ENCODE measurements around the gene COX19.

The COX19 gene

GRCh38 chr7:990933-991728 lies 15.8 kb upstream of the COX19 start:
- no peak for DNase-seq

- no peak for DNase-seq
Observed at GRCh38 chr7:990352-990932, 15.1 kb upstream of the COX19 start.

DNA sequence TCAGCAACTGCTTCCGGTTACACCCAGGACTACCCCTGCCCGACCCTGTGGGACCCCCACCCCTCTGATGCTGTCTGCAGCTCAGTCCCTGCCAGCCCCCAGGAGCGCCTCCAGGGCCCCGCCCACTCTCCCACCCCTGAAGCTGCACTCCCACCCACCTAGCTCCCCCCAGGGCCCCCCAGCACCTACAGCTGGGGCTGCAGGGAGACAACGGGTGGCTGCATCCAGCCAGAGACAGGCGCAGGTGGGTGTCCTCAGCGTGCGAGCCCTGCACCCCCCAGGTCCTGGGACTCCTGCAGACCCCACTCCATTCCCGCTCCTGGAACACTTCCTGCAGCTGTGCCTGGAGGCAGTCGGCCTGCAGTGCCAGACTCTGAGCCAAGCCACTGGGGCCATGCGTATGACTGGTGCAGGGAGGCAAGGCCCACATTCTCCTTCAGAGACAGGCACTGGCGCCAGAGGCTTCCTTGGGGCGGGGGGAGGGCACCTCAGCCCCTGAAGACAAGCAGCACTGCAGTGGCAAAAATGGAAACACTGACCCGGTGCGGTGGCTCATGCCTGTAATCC lies 13.7 kb upstream of the COX19 start:
- DNase-seq: no peak

- no peak for DNase-seq
Observed at GRCh38 chr7:988426-988911, 13.1 kb upstream of the COX19 start.

- no peak for DNase-seq
Observed at GRCh38 chr7:987909-988308, 12.6 kb upstream of the COX19 start.

DNA sequence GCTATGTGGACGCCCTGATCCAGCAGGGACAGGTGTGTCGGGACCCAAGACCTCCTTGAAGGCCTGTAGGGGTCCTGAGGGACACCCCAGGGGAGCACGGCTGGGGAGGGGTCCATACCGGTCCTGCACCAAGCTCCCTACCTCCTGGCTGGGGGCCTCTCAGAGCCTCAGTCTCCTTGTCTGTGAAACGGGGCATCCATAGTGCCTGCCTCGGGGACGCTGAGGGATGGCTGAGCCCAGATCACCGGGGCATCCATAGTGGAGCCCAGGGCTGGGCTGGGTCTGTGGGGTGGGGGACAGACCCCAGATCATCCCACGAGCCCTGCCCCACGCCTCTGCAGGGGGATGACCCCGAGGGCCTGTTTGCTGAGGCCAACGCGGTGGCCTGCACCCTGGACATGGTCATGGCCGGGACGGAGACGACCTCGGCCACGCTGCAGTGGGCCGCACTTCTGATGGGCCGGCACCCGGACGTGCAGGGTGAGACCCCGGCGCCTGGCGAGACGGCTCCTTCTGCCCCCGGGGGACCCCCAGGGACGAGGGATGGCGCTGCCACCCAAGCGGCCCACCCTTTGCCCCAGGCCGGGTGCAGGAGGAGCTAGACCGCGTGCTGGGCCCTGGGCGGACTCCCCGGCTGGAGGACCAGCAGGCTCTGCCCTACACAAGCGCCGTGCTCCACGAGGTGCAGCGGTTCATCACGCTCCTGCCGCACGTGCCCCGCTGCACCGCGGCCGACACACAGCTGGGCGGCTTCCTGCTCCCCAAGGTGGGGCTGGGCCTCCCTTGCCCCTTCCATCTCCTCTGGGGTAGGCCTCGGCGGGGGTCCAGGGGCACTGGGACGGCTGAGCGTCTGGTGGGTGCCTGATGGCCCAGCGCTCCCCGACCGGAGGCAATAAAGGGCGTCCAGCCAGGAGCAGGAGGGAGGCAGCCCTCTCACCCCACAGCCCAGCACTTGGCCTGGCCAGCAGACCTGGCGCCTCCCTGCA lies 11.7 kb upstream of the COX19 start:
- DNase-seq: no peak

- no peak for DNase-seq
Observed at GRCh38 chr7:985915-986741, 10.8 kb upstream of the COX19 start.

GRCh38 chr7:985127-985416 lies 9.7 kb upstream of the COX19 start:
- DNase-seq: no peak

DNA sequence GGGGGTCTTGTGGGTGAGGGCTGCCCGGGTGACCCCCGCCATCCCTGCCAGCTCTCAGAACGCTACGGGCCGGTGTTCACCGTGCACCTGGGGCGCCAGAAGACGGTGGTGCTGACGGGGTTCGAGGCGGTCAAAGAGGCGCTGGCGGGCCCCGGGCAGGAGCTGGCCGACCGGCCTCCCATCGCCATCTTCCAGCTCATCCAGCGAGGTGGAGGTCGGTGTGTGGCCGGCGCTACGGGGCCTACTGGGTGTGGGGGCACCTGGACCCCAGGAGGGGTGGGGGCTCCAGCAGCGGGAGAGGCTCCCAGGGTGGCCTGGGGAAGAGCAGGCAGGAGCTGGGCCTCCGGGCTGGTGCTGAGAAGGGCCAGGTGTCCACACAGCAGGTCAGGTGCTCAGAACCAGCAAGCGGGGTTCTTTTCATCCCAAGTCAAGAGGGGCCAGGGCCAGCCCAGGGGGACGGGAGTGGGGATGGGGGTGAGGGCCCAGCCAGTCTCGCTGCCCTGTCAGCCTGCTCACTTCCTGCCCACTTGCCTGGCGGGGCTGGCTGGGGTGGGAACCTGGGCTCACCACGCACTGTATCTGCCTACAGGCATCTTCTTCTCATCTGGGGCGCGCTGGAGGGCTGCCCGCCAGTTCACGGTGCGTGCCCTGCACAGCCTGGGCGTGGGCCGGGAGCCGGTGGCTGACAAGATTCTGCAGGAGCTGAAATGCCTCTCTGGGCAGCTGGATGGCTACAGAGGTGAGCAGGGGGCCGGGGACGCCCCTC lies 9.2 kb upstream of the COX19 start:
- no peak for DNase-seq

- DNase-seq: no peak
Observed at GRCh38 chr7:983616-984071, 8.3 kb upstream of the COX19 start.

DNA sequence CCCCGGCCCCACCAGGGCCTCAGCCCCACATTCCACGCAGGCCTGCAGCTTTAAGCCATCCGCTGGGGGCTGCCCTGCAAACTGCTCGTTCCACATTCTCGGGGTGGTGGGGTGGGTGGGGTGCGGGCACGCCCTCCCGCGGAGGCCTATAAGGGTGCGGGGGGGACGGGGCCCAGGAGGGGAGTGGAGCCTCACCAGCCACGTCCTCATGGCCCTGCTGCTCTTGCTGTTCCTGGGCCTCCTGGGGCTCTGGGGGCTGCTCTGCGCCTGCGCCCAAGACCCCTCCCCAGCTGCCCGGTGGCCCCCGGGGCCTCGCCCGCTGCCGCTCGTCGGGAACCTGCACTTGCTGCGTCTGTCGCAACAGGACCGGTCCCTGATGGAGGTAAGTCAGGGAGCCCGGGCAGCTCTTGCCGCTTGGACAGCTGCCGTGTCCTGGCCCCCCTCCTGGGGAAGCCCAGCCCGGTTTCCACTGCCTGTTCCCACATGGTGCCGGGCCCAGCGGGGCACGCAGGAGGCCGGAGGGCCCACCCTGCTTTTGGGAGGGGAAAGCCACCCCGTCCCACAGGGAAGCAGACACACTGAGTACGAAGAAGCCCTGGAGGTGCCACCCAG lies 7.8 kb upstream of the COX19 start, which contains the start of gene CYP2W1:
TSS of gene CYP2W1 (plus strand) at position 178 of the 612 bp plus-strand sequence. CDS start at position 209, 31 bp downstream.
- no peak for DNase-seq

- DNase-seq: no peak
Observed at GRCh38 chr7:982511-983003, 7.2 kb upstream of the COX19 start.

GRCh38 chr7:981793-982510 lies 6.6 kb upstream of the COX19 start:
- no peak for DNase-seq

- DNase-seq: no peak
Observed at GRCh38 chr7:979886-980571, 4.7 kb upstream of the COX19 start.

DNA sequence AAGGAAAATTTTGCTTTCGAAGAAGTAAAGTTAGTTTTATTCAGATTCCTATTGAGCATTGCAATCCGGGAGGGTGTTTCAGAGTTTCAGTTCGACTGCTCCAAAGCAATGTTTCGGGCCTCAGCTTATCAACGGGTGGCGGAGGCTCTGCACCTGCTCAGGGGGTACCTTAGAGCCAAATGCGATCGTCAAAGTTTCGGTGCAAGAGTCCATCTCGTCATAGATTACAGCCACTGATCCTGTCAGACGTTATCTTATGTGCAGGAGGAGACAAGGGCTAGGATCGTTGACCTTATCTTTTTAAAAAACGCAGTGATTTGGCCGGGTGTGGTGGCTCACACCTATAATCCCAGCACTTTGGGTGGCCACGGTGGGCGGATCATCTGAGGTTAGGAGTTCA lies 3.8 kb upstream of the COX19 start:
- no peak for DNase-seq

- no peak for DNase-seq
Observed at GRCh38 chr7:978416-979091, 3.2 kb upstream of the COX19 start.

DNA sequence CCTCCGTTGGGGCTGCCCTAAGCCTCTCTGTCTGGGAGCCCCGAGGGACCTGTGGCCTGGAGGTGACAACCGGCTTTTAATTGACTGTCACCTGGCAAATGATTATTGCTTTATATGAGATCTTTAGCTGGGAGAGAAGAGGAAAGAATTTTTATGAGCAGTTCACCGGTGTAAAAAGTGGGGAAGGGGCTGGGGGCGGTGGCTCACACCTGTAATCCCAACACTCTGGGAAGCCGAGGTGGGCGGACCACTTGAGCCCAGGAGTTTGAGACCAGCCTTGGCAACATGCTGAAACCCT lies 2.6 kb upstream of the COX19 start:
- DNase-seq: no peak

GRCh38 chr7:977326-978048 lies 2.1 kb upstream of the COX19 start:
- DNase-seq: no peak

All from femur (tissue), 1 donor.